Keratinocyte (primary cell): ENCODE data around the gene MCUB. TPM values are rescaled to one million over a fixed set of nuclear protein-coding genes. Genes with fewer than 3 reads are reported as not detected.
A peak's percentile ranks its signal among the peaks of the same experiment; 100 is the strongest.

Experiments used
- DNase-seq: peaks from one replicate; pipeline ENCODE4 v3.0.0-alpha.2; 2011; ENCODE audit warnings: low read depth, missing footprints, low spot score
- FAIRE-seq: peaks from 2 replicates; lab custom pipeline; 2011; peaks lifted over from hg19 to GRCh38; lab: Jason Lieb, UNC
- H2AFZ ChIP-seq: 2 replicates; pipeline ENCODE4 v1.6.0; 2012; ENCODE audit warnings: low read length, control low read depth, inconsistent platforms; ENCODE audit not compliant: control insufficient read depth
- H3K27ac ChIP-seq: 2 replicates; pipeline ENCODE4 v1.5.1; 2011; ENCODE audit warnings: low read length; ENCODE audit not compliant: control insufficient read depth, insufficient read depth
- H3K27me3 ChIP-seq: 3 replicates; pipeline ENCODE4 v1.6.0; 2011; ENCODE audit warnings: low read length; ENCODE audit not compliant: control insufficient read depth, insufficient read depth; ENCODE audit errors: extremely low read depth
- H3K36me3 ChIP-seq, 2 experiments: 2 replicates in 1 of 2; 3 replicates in 1 of 2; pipeline ENCODE4 v1.5.1; 2011; ENCODE audit warnings: low read length in 2 of 2, mild to moderate bottlenecking in 1 of 2; ENCODE audit not compliant: control insufficient read depth in 2 of 2, insufficient read depth in 2 of 2; ENCODE audit errors: extremely low read depth in 1 of 2
- H3K4me1 ChIP-seq: 3 replicates; pipeline ENCODE4 v1.5.1; 2011; ENCODE audit warnings: low read length; ENCODE audit not compliant: control insufficient read depth, insufficient read depth; ENCODE audit errors: extremely low read depth
- H3K4me2 ChIP-seq: 3 replicates; pipeline ENCODE4 v1.6.0; 2011; ENCODE audit warnings: low read depth, low read length; ENCODE audit not compliant: control insufficient read depth, insufficient read depth; ENCODE audit errors: extremely low read depth
- H3K4me3 ChIP-seq, 3 experiments: fragments of 200-600 bp in 1 of 3; sonication (generic) in 1 of 3; 2 replicates in 2 of 3; 3 replicates in 1 of 3; pipeline ENCODE4 v1.5.1; 2011 to 2016; ENCODE audit warnings: low read length in 3 of 3, mild to moderate bottlenecking in 3 of 3, control low read depth in 2 of 3, inconsistent platforms in 1 of 3, low read depth in 1 of 3, mixed read lengths in 1 of 3, mixed run types in 1 of 3, moderate library complexity in 1 of 3; ENCODE audit not compliant: control insufficient read depth in 2 of 3, insufficient read depth in 2 of 3; ENCODE audit errors: extremely low read depth in 1 of 3
- H3K79me2 ChIP-seq: 2 replicates; pipeline ENCODE4 v1.6.0; 2012; ENCODE audit warnings: low read length; ENCODE audit not compliant: control insufficient read depth, insufficient read depth
- H3K9ac ChIP-seq: 3 replicates; pipeline ENCODE4 v1.6.0; 2011; ENCODE audit warnings: low read length; ENCODE audit not compliant: control insufficient read depth, insufficient read depth; ENCODE audit errors: extremely low read depth
- H3K9me1 ChIP-seq: 3 replicates; pipeline ENCODE4 v1.6.0; 2011; ENCODE audit warnings: low read length; ENCODE audit not compliant: control insufficient read depth, insufficient read depth; ENCODE audit errors: extremely low read depth
- H3K9me3 ChIP-seq: 2 replicates; pipeline ENCODE4 v1.5.1; 2012; ENCODE audit warnings: low read depth, low read length; ENCODE audit not compliant: control insufficient read depth
- H4K20me1 ChIP-seq: 3 replicates; pipeline ENCODE4 v1.6.0; 2011; ENCODE audit warnings: low read length; ENCODE audit not compliant: control insufficient read depth, insufficient read depth; ENCODE audit errors: extremely low read depth
- CTCF ChIP-seq, 3 experiments: IDR thresholded peaks in 1 of 3; conservative IDR thresholded peaks in 1 of 3; optimal IDR thresholded peaks in 1 of 3; 2 replicates in 2 of 3; 3 replicates in 1 of 3; pipeline versions ENCODE3 to v1.5.1; 2011; ENCODE audit warnings: low read length in 3 of 3, mild to moderate bottlenecking in 3 of 3, moderate library complexity in 2 of 3, control low read depth in 1 of 3, inconsistent platforms in 1 of 3; ENCODE audit not compliant: insufficient read depth in 2 of 3; ENCODE audit errors: extremely low read depth in 1 of 3
- EZH2 ChIP-seq: IDR thresholded peaks from one replicate; pipeline ENCODE4 v1.6.1; 2012; ENCODE audit warnings: inconsistent platforms, mild to moderate bottlenecking, low read length, moderate library complexity
- dilution Hi-C: fragments of 300-500 bp; cut with MboI; formaldehyde crosslinking; loops from one replicate; pipeline ENCODE4 v1.7.0; 2020; ENCODE audit warnings: low sequenced_read_pairs; ENCODE audit not compliant: extremely low pct_ligation_motif_present
- polyA plus RNA-seq, 5 experiments: library from polyadenylated mRNA; depleted of rRNA in 3 of 5; stranded (reverse) in 3 of 5; stranded (forward) in 1 of 5; unstranded in 1 of 5; fragments of >200 nt; gene quantifications; 1 replicate in 1 of 5; 2 replicates in 3 of 5; 3 replicates in 1 of 5; pipeline versions ENCODE4 v1.2.1 to v1.2.3, GENCODE V29; 2011 to 2012; ENCODE audit warnings: missing spikeins in 2 of 5, low read depth in 1 of 5, low replicate concordance in 1 of 5

MCUB gene
- polyA plus RNA-seq, 1 donor (not counting 4 experiments of a cell fraction or from before 2014, with no cell fraction given), result 20.3 TPM

- peak overlapping the region; percentile 49 for H3K27ac ChIP-seq
- H3K79me2 ChIP-seq, result no peaks in the 10 kb centered on the region
- peak overlapping the region in 2 of 3 experiments; percentile 25 to 43 for H3K4me3 ChIP-seq
- no peaks in the 10 kb centered on the region for H4K20me1 ChIP-seq
- TF ChIP-seq EZH2, result no peak
- no peak for TF ChIP-seq CTCF (optimal IDR thresholded peaks at IDR 0.05 in 1 of 3, IDR thresholded peaks at IDR 0.05 in 1 of 3, conservative IDR thresholded peaks at IDR 0.05 in 1 of 3; ENCODE audit: extremely low read depth in 1 of 3, insufficient read depth in 2 of 3, low read length in 3 of 3)
- peak; percentile 79 for DNase-seq
- H2AFZ ChIP-seq, result peak overlapping the region; percentile 21
- H3K4me1 ChIP-seq, result peaks cover 15% of the 10 kb centered on the region
- no peak overlapping the region for H3K9ac ChIP-seq
- dilution Hi-C loops, result no loop called here
- H3K4me2 ChIP-seq, result peak overlapping the region; percentile 75
- FAIRE-seq, result peak; percentile 97
- H3K36me3 ChIP-seq, result peaks cover 1 to 3% of the 10 kb centered on the region in 2 experiments
- no peaks in the 10 kb centered on the region for H3K9me3 ChIP-seq
- H3K27me3 ChIP-seq, result no peaks in the 10 kb centered on the region
- no peaks in the 10 kb centered on the region for H3K9me1 ChIP-seq
Observed at GRCh38 chr4:109548655-109549054, 11.4 kb upstream of the MCUB start.

- Histone ChIP-seq H3K9me1 (no peaks in the 10 kb centered on the region), H3K4me2 (no peak overlapping the region), H3K4me3 (no peak overlapping the region), H3K4me1 (peaks cover 15% of the 10 kb centered on the region), H3K36me3 (peaks cover 1 to 3% of the 10 kb centered on the region in 2 experiments), H4K20me1 (no peaks in the 10 kb centered on the region), H3K9me3 (no peaks in the 10 kb centered on the region), H3K27me3 (no peaks in the 10 kb centered on the region), H3K9ac (no peak overlapping the region), H3K27ac (no peak overlapping the region), H2AFZ (no peak overlapping the region), H3K79me2 (no peaks in the 10 kb centered on the region)
- TF ChIP-seq CTCF (optimal IDR thresholded peaks at IDR 0.05 in 1 of 3, IDR thresholded peaks at IDR 0.05 in 1 of 3, conservative IDR thresholded peaks at IDR 0.05 in 1 of 3; ENCODE audit: extremely low read depth in 1 of 3, insufficient read depth in 2 of 3, low read length in 3 of 3), result no peak
- no peak for TF ChIP-seq EZH2
- FAIRE-seq (no peak), DNase-seq (no peak)
- dilution Hi-C loops, result no loop called here
Observed at GRCh38 chr4:109552237-109552636, 7.8 kb upstream of the MCUB start.
